DOHH2 (cell line): ENCODE results near the gene TEX14.

Experiments
- H3F3A ChIP-seq: fragments of 200-600 bp; sonication (generic), shearing (Covaris generic); 2 replicates; pipeline ENCODE4 v1.6.0; 2016; ENCODE audit warnings: antibody characterized with exemption, mild to moderate bottlenecking; ENCODE audit not compliant: control insufficient read depth, insufficient read depth
- H3K27ac ChIP-seq: fragments of 200-600 bp; sonication (generic); 2 replicates; pipeline ENCODE4 v1.5.1; 2014; ENCODE audit warnings: low read depth, mild to moderate bottlenecking, low read length, moderate library complexity
- H3K27me3 ChIP-seq: fragments of 200-600 bp; sonication (generic); 2 replicates; pipeline ENCODE4 v1.6.1; 2014; ENCODE audit warnings: mild to moderate bottlenecking, low read length, mixed read lengths; ENCODE audit not compliant: control insufficient read depth
- H3K36me3 ChIP-seq: fragments of 200-600 bp; sonication (generic); 2 replicates; pipeline ENCODE4 v1.6.1; 2014; ENCODE audit warnings: mild to moderate bottlenecking, low read length, moderate library complexity, mixed read lengths; ENCODE audit not compliant: control insufficient read depth
- H3K4me1 ChIP-seq: fragments of 200-600 bp; sonication (generic); 2 replicates; pipeline ENCODE4 v1.6.1; 2014; ENCODE audit warnings: mild to moderate bottlenecking, low read length, mixed read lengths; ENCODE audit not compliant: control insufficient read depth
- H3K4me2 ChIP-seq: fragments of 200-600 bp; sonication (generic); 2 replicates; pipeline ENCODE4 v1.6.0; 2014; ENCODE audit warnings: mild to moderate bottlenecking, low read length, moderate library complexity
- H3K4me3 ChIP-seq: fragments of 200-600 bp; sonication (generic); 2 replicates; pipeline ENCODE4 v1.5.1; 2014; ENCODE audit warnings: mild to moderate bottlenecking, low read length, mixed read lengths
- H3K79me2 ChIP-seq: fragments of 200-600 bp; sonication (generic); 2 replicates; pipeline ENCODE4 v1.6.1; 2014; ENCODE audit warnings: mild to moderate bottlenecking, low read length, mixed read lengths; ENCODE audit not compliant: control insufficient read depth
- H3K9me2 ChIP-seq: fragments of 200-600 bp; sonication (generic); replicated peaks from 2 replicates; pipeline ENCODE4 v1.6.1; 2014; ENCODE audit warnings: mild to moderate bottlenecking, low read length, mixed read lengths; ENCODE audit not compliant: control insufficient read depth
- H3K9me3 ChIP-seq: fragments of 200-600 bp; sonication (generic); 2 replicates; pipeline ENCODE4 v1.6.1; 2014; ENCODE audit warnings: antibody characterized with exemption, low read length, mixed read lengths; ENCODE audit not compliant: control insufficient read depth, insufficient read depth
- H4K20me1 ChIP-seq: fragments of 200-600 bp; sonication (generic); 2 replicates; pipeline ENCODE4 v1.6.0; 2014; ENCODE audit warnings: low read depth, mild to moderate bottlenecking, antibody characterized with exemption, low read length, moderate library complexity; ENCODE audit not compliant: control insufficient read depth, insufficient read depth
- CTCF ChIP-seq: fragments of 200-600 bp; sonication (generic); IDR thresholded peaks from one replicate; pipeline ENCODE4 v1.5.1; 2014; ENCODE audit warnings: antibody characterized with exemption, mild to moderate bottlenecking, low read depth, low read length; ENCODE audit not compliant: poor library complexity, severe bottlenecking
- EZH2phosphoT487 ChIP-seq: fragments of 200-600 bp; sonication (generic); IDR thresholded peaks from 2 replicates; pipeline ENCODE4 v1.6.1; 2017; ENCODE audit warnings: borderline replicate concordance, mild to moderate bottlenecking, antibody characterized with exemption, low read length, moderate library complexity, mixed read lengths

Gene TEX14

GRCh38 chr17:58677194-58677880, 14.5 kb downstream of the TEX14 start:
- Histone ChIP-seq H3K79me2 (no peaks in the 10 kb centered on the region), H3K4me3 (no peak overlapping the region), H3K4me2 (no peak overlapping the region), H3F3A (peaks cover 13% of the 10 kb centered on the region), H3K36me3 (no peaks in the 10 kb centered on the region), H4K20me1 (no peaks in the 10 kb centered on the region), H3K9me3 (no peaks in the 10 kb centered on the region), H3K4me1 (peaks cover 29% of the 10 kb centered on the region), H3K27ac (no peak overlapping the region), H3K27me3 (no peaks in the 10 kb centered on the region), H3K9me2 (no peaks in the 10 kb centered on the region)
- TF ChIP-seq EZH2phosphoT487 (no peak), CTCF (no peak)

- no peak overlapping the region for H3K4me2 ChIP-seq
- H3K9me2 ChIP-seq, result no peaks in the 10 kb centered on the region
- H3K9me3 ChIP-seq, result no peaks in the 10 kb centered on the region
- TF ChIP-seq EZH2phosphoT487 (no peak), CTCF (no peak)
- peaks cover 12% of the 10 kb centered on the region for H3K27me3 ChIP-seq
- no peaks in the 10 kb centered on the region for H3K79me2 ChIP-seq
- H3K27ac ChIP-seq, result no peak overlapping the region
- no peaks in the 10 kb centered on the region for H3K36me3 ChIP-seq
- H3K4me3 ChIP-seq, result no peak overlapping the region
- peaks cover 3% of the 10 kb centered on the region for H3K4me1 ChIP-seq
- no peaks in the 10 kb centered on the region for H4K20me1 ChIP-seq
- 0 out of 2 replicates have a peak, but pooled peaks cover 5% of the 10 kb centered on the region for H3F3A ChIP-seq
Measured at GRCh38 chr17:58671969-58672368, 19.9 kb downstream of the TEX14 start.

GRCh38 chr17:58669853-58670252, 22.0 kb downstream of the TEX14 start:
- H3K9me2 ChIP-seq, result no peaks in the 10 kb centered on the region
- no peaks in the 10 kb centered on the region for H3K79me2 ChIP-seq
- H3K27me3 ChIP-seq, result peaks cover 18% of the 10 kb centered on the region
- no peaks in the 10 kb centered on the region for H3K9me3 ChIP-seq
- peaks cover 13% of the 10 kb centered on the region for H3K4me1 ChIP-seq
- no peaks in the 10 kb centered on the region for H3K36me3 ChIP-seq
- H3F3A ChIP-seq, result peaks cover 6% of the 10 kb centered on the region; the same call in 1 of the 2 replicates
- no peak overlapping the region for H3K4me3 ChIP-seq
- no peak overlapping the region for H3K4me2 ChIP-seq
- TF ChIP-seq EZH2phosphoT487 (no peak), CTCF (no peak)
- H3K27ac ChIP-seq, result no peak overlapping the region
- no peaks in the 10 kb centered on the region for H4K20me1 ChIP-seq
